Astrocyte (in vitro differentiated cells and primary cell): ENCODE results near the gene EGFR. TPM values are rescaled to one million over a fixed set of nuclear protein-coding genes. Genes with fewer than 3 reads are reported as not detected.

Experiments used
- DNase-seq: peaks from one replicate; pipeline ENCODE4 v3.0.0-alpha.2; 2010; ENCODE audit warnings: low read depth
- FAIRE-seq: peaks from 2 replicates; lab custom pipeline; 2011; peaks lifted over from hg19 to GRCh38; lab: Jason Lieb, UNC
- H2AFZ ChIP-seq: 2 replicates; pipeline ENCODE4 v1.6.0; 2012; ENCODE audit warnings: low read depth, low read length, inconsistent platforms
- H3K27ac ChIP-seq: 2 replicates; pipeline ENCODE4 v1.5.1; 2011; ENCODE audit warnings: low read depth, low read length, inconsistent platforms
- H3K27me3 ChIP-seq: 2 replicates; pipeline ENCODE4 v1.6.0; 2011; ENCODE audit warnings: low read length, inconsistent platforms; ENCODE audit not compliant: insufficient read depth
- H3K36me3 ChIP-seq: 2 replicates; pipeline ENCODE4 v1.5.1; 2011; ENCODE audit warnings: low read length, inconsistent platforms; ENCODE audit not compliant: insufficient read depth
- H3K4me1 ChIP-seq: 2 replicates; pipeline ENCODE4 v1.5.1; 2011; ENCODE audit warnings: low read length, inconsistent platforms; ENCODE audit not compliant: insufficient read depth
- H3K4me2 ChIP-seq: 2 replicates; pipeline ENCODE4 v1.6.0; 2012; ENCODE audit warnings: low read length, inconsistent platforms
- H3K4me3 ChIP-seq: 2 replicates; pipeline ENCODE4 v1.5.1; 2011; ENCODE audit warnings: low read depth, mild to moderate bottlenecking, low read length, inconsistent platforms; ENCODE audit not compliant: insufficient read depth
- H3K79me2 ChIP-seq: 2 replicates; pipeline ENCODE4 v1.6.0; 2012; ENCODE audit warnings: mild to moderate bottlenecking, low read length, inconsistent platforms; ENCODE audit not compliant: insufficient read depth
- H3K9ac ChIP-seq: 2 replicates; pipeline ENCODE4 v1.6.0; 2012; ENCODE audit warnings: mild to moderate bottlenecking, low read length, inconsistent platforms
- H3K9me3 ChIP-seq: 2 replicates; pipeline ENCODE4 v1.5.1; 2012; ENCODE audit warnings: low read depth, mild to moderate bottlenecking, low read length, inconsistent platforms; ENCODE audit not compliant: insufficient read depth
- H4K20me1 ChIP-seq: 2 replicates; pipeline ENCODE4 v1.6.0; 2012; ENCODE audit warnings: low read length, inconsistent platforms; ENCODE audit not compliant: insufficient read depth
- H3K27ac Mint-ChIP-seq: one replicate; pipeline ENCODE4 v1.8.0; 2021; ENCODE audit warnings: mild to moderate bottlenecking, mixed read lengths; ENCODE audit not compliant: unreplicated experiment
- H3K27me3 Mint-ChIP-seq: one replicate; pipeline ENCODE4 v1.8.0; 2021; ENCODE audit warnings: low read depth, mixed read lengths; ENCODE audit not compliant: unreplicated experiment
- H3K36me3 Mint-ChIP-seq: one replicate; pipeline ENCODE4 v1.8.0; 2021; ENCODE audit warnings: low read depth, mixed read lengths; ENCODE audit not compliant: unreplicated experiment
- H3K4me1 Mint-ChIP-seq: one replicate; pipeline ENCODE4 v1.8.0; 2021; ENCODE audit warnings: low read depth, mixed read lengths; ENCODE audit not compliant: unreplicated experiment
- H3K4me3 Mint-ChIP-seq: one replicate; pipeline ENCODE4 v1.8.0; 2021; ENCODE audit warnings: mild to moderate bottlenecking, moderate library complexity, mixed read lengths; ENCODE audit not compliant: unreplicated experiment
- H3K9me3 Mint-ChIP-seq: one replicate; pipeline ENCODE4 v1.8.0; 2021; ENCODE audit warnings: mild to moderate bottlenecking, mixed read lengths; ENCODE audit not compliant: unreplicated experiment
- EZH2 ChIP-seq: IDR thresholded peaks from 2 replicates; pipeline ENCODE4 v1.6.1; 2012; ENCODE audit warnings: mild to moderate bottlenecking, low read length, inconsistent platforms; ENCODE audit not compliant: insufficient read depth
- total RNA-seq: library from RNA; stranded (reverse); gene quantifications from 2 replicates; pipeline ENCODE4 v1.2.1, GENCODE V29; 2021
- TF ChIP-seq, protein P1 (sequence below): IDR thresholded peaks from 2 replicates; pipeline ENCODE4 v1.5.1; 2011; ENCODE audit warnings: low read depth, mild to moderate bottlenecking, inconsistent platforms, low read length, moderate library complexity; ENCODE audit not compliant: insufficient read depth

EGFR gene
- total RNA-seq, 1 donor from 2014 or later = 27.3 TPM

DNA sequence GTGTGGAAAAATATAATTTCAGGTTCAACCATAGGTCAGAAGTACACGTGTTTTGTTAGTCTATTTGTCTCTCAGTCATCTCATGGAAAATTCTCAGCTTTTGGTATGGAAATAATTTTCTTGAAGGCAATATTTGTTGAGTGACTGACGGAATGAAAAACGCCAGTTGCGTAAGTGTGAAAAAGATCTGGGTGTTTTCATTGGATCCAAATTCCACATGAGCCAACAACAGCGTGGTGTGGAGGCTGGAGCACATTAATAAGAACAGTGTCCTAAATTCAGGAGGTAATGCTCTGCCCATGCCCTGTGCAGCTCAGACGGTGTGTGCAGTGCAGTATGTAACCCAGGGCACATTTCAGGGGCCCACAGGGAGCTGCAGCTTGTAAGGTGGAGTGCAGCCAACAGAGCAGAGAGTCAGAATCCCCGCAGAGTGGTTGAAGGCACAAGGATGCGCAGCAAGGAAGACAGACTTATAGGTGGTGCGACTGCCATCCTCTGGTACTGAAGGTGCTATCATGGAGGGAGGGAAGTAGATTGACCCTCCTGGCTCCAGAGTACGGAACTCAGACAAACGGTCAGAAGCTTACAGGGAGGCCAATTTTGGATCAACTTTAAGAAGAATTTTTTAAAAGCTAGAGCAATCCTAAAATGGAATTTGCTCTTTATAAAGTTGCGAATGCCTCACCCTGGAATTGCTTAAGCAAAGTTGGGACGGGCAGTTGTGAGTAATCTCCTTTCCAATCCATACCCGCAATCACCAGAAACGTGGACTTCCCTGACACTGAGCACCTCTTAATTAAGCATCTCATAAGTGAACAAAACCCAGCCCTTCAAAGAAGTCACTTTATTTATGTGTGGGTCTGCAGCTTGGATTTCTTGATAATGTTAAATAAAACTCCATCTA, 38.0 kb downstream of the EGFR start:
- no peak overlapping the region for H3K27ac Mint-ChIP-seq
- H3K27me3 Mint-ChIP-seq = no peaks in the 10 kb centered on the region
- no peak for DNase-seq
- no peak for TF ChIP-seq EZH2
- TF ChIP-seq, protein P1, sequence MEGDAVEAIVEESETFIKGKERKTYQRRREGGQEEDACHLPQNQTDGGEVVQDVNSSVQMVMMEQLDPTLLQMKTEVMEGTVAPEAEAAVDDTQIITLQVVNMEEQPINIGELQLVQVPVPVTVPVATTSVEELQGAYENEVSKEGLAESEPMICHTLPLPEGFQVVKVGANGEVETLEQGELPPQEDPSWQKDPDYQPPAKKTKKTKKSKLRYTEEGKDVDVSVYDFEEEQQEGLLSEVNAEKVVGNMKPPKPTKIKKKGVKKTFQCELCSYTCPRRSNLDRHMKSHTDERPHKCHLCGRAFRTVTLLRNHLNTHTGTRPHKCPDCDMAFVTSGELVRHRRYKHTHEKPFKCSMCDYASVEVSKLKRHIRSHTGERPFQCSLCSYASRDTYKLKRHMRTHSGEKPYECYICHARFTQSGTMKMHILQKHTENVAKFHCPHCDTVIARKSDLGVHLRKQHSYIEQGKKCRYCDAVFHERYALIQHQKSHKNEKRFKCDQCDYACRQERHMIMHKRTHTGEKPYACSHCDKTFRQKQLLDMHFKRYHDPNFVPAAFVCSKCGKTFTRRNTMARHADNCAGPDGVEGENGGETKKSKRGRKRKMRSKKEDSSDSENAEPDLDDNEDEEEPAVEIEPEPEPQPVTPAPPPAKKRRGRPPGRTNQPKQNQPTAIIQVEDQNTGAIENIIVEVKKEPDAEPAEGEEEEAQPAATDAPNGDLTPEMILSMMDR = no peak
- H3K4me1 Mint-ChIP-seq = peaks cover 38% of the 10 kb centered on the region
- H3K36me3 ChIP-seq = no peaks in the 10 kb centered on the region
- no peak overlapping the region for H3K4me2 ChIP-seq
- no peaks in the 10 kb centered on the region for H3K9me3 ChIP-seq
- no peak overlapping the region for H3K4me3 Mint-ChIP-seq
- H4K20me1 ChIP-seq = peaks cover 4% of the 10 kb centered on the region
- no peaks in the 10 kb centered on the region for H3K9me3 Mint-ChIP-seq
- no peaks in the 10 kb centered on the region for H3K36me3 Mint-ChIP-seq
- no peak for FAIRE-seq
- H3K27me3 ChIP-seq = no peaks in the 10 kb centered on the region
- H3K4me1 ChIP-seq = peaks cover 51% of the 10 kb centered on the region
- H3K9ac ChIP-seq = no peak overlapping the region
- H3K79me2 ChIP-seq = peaks cover 97% of the 10 kb centered on the region
- no peak overlapping the region for H3K27ac ChIP-seq
- H2AFZ ChIP-seq = no peak overlapping the region
- H3K4me3 ChIP-seq = no peak overlapping the region

DNA sequence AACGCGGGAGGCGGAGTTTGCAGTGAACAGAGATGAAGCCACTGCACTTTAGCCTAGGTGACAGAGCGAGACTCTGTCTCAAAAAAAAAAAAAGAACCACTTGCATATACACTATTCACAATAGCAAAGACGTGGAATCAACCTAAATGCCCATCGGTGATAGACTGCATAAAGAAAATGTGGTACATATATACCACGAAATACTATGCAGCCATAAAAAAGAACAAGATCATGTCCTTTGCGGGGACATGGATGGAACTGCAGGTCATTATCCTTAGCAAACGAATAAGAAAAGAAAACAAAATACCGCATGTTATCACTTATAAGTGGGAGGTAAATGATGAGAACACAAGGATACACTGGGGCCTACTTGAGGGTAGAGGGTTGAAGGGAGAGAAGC, 39.5 kb downstream of the EGFR start:
- Mint-ChIP-seq H3K9me3 (no peaks in the 10 kb centered on the region), H3K36me3 (no peaks in the 10 kb centered on the region), H3K27ac (no peak overlapping the region), H3K4me1 (peaks cover 25% of the 10 kb centered on the region), H3K27me3 (no peaks in the 10 kb centered on the region), H3K4me3 (no peak overlapping the region)
- H3K79me2 ChIP-seq = peaks cover 97% of the 10 kb centered on the region
- H3K9me3 ChIP-seq = no peaks in the 10 kb centered on the region
- H3K4me1 ChIP-seq = peaks cover 42% of the 10 kb centered on the region
- peaks cover 4% of the 10 kb centered on the region for H4K20me1 ChIP-seq
- no peaks in the 10 kb centered on the region for H3K36me3 ChIP-seq
- no peak for DNase-seq
- no peaks in the 10 kb centered on the region for H3K27me3 ChIP-seq
- FAIRE-seq = peak; percentile 50
- H3K27ac ChIP-seq = no peak overlapping the region
- H2AFZ ChIP-seq = no peak overlapping the region
- no peak overlapping the region for H3K4me2 ChIP-seq
- TF ChIP-seq, protein P1 = no peak
- TF ChIP-seq EZH2 = no peak
- H3K9ac ChIP-seq = no peak overlapping the region
- H3K4me3 ChIP-seq = no peak overlapping the region

DNA sequence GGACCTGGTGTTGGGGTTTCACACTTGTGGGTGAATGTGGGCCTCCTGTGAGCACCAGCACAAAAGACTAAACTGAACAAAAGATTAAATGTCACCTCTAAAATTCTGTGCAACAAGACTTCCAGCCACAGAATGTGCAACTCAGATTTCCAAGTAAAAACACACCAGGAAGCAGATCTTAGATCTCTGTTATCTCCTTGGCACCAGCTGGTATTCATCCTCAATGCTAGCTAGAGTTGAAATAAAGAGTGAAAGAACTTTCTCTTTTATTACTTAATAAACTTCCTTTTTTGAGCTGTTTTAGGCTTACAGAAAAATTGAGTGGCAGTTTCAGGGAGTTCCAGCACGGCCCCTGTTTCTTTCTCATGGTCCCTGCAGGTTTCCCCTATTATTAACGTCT, 40.2 kb downstream of the EGFR start:
- peaks cover 4% of the 10 kb centered on the region for H4K20me1 ChIP-seq
- no peaks in the 10 kb centered on the region for H3K27me3 Mint-ChIP-seq
- H3K27ac ChIP-seq = no peak overlapping the region
- H3K4me3 ChIP-seq = no peak overlapping the region
- FAIRE-seq (no peak), DNase-seq (no peak)
- H3K4me1 ChIP-seq = peaks cover 41% of the 10 kb centered on the region
- no peak overlapping the region for H3K9ac ChIP-seq
- H3K27me3 ChIP-seq = no peaks in the 10 kb centered on the region
- no peaks in the 10 kb centered on the region for H3K36me3 Mint-ChIP-seq
- no peaks in the 10 kb centered on the region for H3K9me3 Mint-ChIP-seq
- no peak for TF ChIP-seq EZH2
- TF ChIP-seq, protein P1 = no peak
- peaks cover 93% of the 10 kb centered on the region for H3K79me2 ChIP-seq
- peaks cover 24% of the 10 kb centered on the region for H3K4me1 Mint-ChIP-seq
- no peak overlapping the region for H3K4me2 ChIP-seq
- H3K27ac Mint-ChIP-seq = no peak overlapping the region
- H3K36me3 ChIP-seq = no peaks in the 10 kb centered on the region
- H2AFZ ChIP-seq = no peak overlapping the region
- no peaks in the 10 kb centered on the region for H3K9me3 ChIP-seq
- no peak overlapping the region for H3K4me3 Mint-ChIP-seq
